ENCODE results near the gene GMCL1. TPM values are rescaled to one million over a fixed set of nuclear protein-coding genes. Genes with fewer than 3 reads are reported as not detected.

The GMCL1 gene
- total and polyA plus RNA-seq, 9 of the 15 experiments (the other 6 are each of a cell fraction or from before 2014, with no cell fraction given), result 7.0 to 27.3 (median 15.4) TPM

DNA sequence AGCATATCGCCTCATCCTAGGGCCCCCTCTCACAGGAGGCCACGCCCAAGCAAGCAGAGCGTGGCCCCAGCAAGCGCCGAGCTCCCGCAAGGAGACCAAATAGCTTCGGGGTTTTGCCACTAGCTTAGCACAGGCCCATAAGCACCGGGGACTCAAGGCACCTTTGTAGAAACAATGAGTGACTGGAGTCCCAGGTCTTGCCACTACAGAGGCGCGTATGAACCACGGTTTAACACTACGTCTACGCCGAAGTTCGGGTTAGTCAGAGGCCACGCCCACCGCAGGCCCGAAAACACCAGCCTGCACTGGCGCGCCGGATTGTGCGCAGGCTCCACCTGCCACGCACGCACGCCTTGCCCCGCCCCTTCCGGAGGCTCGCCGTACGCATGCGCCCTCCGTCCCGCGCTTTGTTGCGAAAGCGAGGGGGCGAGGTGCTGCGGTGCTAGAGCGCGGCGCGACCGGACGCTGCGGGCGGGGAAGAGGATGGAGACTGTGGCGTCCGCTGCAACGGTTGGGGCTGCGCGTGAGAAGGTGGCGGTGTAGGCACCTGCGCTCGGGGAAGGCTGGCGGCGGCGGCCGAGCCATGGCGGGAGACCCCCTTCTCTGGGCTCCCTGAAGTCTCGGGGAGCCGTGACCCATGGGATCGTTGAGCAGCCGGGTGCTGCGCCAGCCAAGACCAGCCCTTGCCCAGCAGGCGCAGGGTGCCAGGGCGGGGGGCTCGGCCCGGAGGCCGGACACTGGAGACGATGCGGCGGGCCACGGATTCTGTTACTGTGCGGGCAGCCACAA is at the start of gene GMCL1 (continued):
- TF ChIP-seq, protein P1, sequence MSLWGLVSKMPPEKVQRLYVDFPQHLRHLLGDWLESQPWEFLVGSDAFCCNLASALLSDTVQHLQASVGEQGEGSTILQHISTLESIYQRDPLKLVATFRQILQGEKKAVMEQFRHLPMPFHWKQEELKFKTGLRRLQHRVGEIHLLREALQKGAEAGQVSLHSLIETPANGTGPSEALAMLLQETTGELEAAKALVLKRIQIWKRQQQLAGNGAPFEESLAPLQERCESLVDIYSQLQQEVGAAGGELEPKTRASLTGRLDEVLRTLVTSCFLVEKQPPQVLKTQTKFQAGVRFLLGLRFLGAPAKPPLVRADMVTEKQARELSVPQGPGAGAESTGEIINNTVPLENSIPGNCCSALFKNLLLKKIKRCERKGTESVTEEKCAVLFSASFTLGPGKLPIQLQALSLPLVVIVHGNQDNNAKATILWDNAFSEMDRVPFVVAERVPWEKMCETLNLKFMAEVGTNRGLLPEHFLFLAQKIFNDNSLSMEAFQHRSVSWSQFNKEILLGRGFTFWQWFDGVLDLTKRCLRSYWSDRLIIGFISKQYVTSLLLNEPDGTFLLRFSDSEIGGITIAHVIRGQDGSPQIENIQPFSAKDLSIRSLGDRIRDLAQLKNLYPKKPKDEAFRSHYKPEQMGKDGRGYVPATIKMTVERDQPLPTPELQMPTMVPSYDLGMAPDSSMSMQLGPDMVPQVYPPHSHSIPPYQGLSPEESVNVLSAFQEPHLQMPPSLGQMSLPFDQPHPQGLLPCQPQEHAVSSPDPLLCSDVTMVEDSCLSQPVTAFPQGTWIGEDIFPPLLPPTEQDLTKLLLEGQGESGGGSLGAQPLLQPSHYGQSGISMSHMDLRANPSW (CRISPR knock-in tag; IDR thresholded peaks at IDR 0.05), result no peak
- TF ChIP-seq CC2D1A (IDR thresholded peaks at IDR 0.05) (no peak; the same call in 1 of the 2 replicates), ZBTB2 (IDR thresholded peaks at IDR 0.05) (peak; percentile 97), HDAC6 (IDR thresholded peaks at IDR 0.05; ENCODE audit: low read depth, low read length) (no peak), MYNN (IDR thresholded peaks at IDR 0.05) (no peak), MYNN (CRISPR knock-in tag; IDR thresholded peaks at IDR 0.05) (no peak), RHOXF2B (CRISPR knock-in tag; conservative IDR thresholded peaks at IDR 0.05) (no peak), ZNF584 (CRISPR knock-in tag; IDR thresholded peaks at IDR 0.05; ENCODE audit: low read depth) (no peak), FOXK2 (conservative IDR thresholded peaks at IDR 0.05 in 1 of 2, IDR thresholded peaks at IDR 0.05 in 1 of 2; ENCODE audit: low read depth in 2 of 2) (peak; percentile 90 to 91), NUFIP1 (IDR thresholded peaks at IDR 0.05; ENCODE audit: partially characterized antibody) (no peak), ZNF76 (CRISPR knock-in tag; IDR thresholded peaks at IDR 0.05; ENCODE audit: borderline replicate concordance) (no peak), PCBP2 (IDR thresholded peaks at IDR 0.05; ENCODE audit: low read depth, low read length, poor library complexity, severe bottlenecking) (no peak), PHB2 (IDR thresholded peaks at IDR 0.05; ENCODE audit: low read depth) (no peak), SIX5 (IDR thresholded peaks at IDR 0.05; ENCODE audit: borderline replicate concordance in 1 of 2, insufficient read depth in 1 of 2, low read depth in 1 of 2, low read length in 2 of 2) (no peak; a peak in 1 of 4 replicates), CEBPG (CRISPR knock-in tag; IDR thresholded peaks at IDR 0.05) (peak; percentile 99), CEBPG (tag; conservative IDR thresholded peaks at IDR 0.05 in 1 of 2, IDR thresholded peaks at IDR 0.05 in 1 of 2) (peak; percentile 93 to 97), SMAD3 (CRISPR knock-in tag; conservative IDR thresholded peaks at IDR 0.05) (no peak)
- TF ChIP-seq, protein P2, sequence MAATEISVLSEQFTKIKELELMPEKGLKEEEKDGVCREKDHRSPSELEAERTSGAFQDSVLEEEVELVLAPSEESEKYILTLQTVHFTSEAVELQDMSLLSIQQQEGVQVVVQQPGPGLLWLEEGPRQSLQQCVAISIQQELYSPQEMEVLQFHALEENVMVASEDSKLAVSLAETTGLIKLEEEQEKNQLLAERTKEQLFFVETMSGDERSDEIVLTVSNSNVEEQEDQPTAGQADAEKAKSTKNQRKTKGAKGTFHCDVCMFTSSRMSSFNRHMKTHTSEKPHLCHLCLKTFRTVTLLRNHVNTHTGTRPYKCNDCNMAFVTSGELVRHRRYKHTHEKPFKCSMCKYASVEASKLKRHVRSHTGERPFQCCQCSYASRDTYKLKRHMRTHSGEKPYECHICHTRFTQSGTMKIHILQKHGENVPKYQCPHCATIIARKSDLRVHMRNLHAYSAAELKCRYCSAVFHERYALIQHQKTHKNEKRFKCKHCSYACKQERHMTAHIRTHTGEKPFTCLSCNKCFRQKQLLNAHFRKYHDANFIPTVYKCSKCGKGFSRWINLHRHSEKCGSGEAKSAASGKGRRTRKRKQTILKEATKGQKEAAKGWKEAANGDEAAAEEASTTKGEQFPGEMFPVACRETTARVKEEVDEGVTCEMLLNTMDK (IDR thresholded peaks at IDR 0.05; ENCODE audit: borderline replicate concordance, insufficient read depth, low read depth, low read length, poor library complexity, severe bottlenecking), result no peak
- TF ChIP-seq, protein P3, sequence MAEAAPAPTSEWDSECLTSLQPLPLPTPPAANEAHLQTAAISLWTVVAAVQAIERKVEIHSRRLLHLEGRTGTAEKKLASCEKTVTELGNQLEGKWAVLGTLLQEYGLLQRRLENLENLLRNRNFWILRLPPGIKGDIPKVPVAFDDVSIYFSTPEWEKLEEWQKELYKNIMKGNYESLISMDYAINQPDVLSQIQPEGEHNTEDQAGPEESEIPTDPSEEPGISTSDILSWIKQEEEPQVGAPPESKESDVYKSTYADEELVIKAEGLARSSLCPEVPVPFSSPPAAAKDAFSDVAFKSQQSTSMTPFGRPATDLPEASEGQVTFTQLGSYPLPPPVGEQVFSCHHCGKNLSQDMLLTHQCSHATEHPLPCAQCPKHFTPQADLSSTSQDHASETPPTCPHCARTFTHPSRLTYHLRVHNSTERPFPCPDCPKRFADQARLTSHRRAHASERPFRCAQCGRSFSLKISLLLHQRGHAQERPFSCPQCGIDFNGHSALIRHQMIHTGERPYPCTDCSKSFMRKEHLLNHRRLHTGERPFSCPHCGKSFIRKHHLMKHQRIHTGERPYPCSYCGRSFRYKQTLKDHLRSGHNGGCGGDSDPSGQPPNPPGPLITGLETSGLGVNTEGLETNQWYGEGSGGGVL (CRISPR knock-in tag; IDR thresholded peaks at IDR 0.05), result no peak
